GM19193 (cell line): ENCODE measurements around the gene KLHL41.

Source experiments
- POLR2A ChIP-seq: IDR thresholded peaks from 4 replicates; pipeline ENCODE4 v1.6.1; 2011; ENCODE audit not compliant: insufficient read depth, insufficient read length; ENCODE audit errors: extremely low read depth

Gene KLHL41

GRCh38 chr2:169509298-169509885 is at the start of gene KLHL41:
KLHL41 (plus strand) TSS chr2:169509702; CDS start chr2:169509779, 77 bp downstream.
- no peak for TF ChIP-seq POLR2A

GRCh38 chr2:169461143-169461542 is 48.4 kb upstream of the KLHL41 start:
- TF ChIP-seq POLR2A: no peak

GRCh38 chr2:169462896-169463695 is 46.4 kb upstream of the KLHL41 start:
- no peak for TF ChIP-seq POLR2A

GRCh38 chr2:169464466-169464865 is 45.0 kb upstream of the KLHL41 start:
- TF ChIP-seq POLR2A: no peak

GRCh38 chr2:169464882-169465281 is 44.6 kb upstream of the KLHL41 start:
- no peak for TF ChIP-seq POLR2A

GRCh38 chr2:169468841-169469240 is 40.7 kb upstream of the KLHL41 start:
- TF ChIP-seq POLR2A: no peak

- TF ChIP-seq POLR2A: no peak
These were observed 39.4 kb upstream of the KLHL41 start for GRCh38 chr2:169469952-169470572.

- TF ChIP-seq POLR2A: no peak
These were observed 37.3 kb upstream of the KLHL41 start for GRCh38 chr2:169472249-169472648.

GRCh38 chr2:169476459-169476858 is 33.0 kb upstream of the KLHL41 start:
- no peak for TF ChIP-seq POLR2A

- no peak for TF ChIP-seq POLR2A
These were observed 31.2 kb upstream of the KLHL41 start for GRCh38 chr2:169478339-169478738.

GRCh38 chr2:169478745-169479256 is 30.7 kb upstream of the KLHL41 start:
- no peak for TF ChIP-seq POLR2A

GRCh38 chr2:169479257-169480078 is 30.0 kb upstream of the KLHL41 start, which contains the start of gene BBS5:
BBS5 (plus strand) TSS chr2:169479494; CDS start chr2:169479554, 60 bp downstream.
- TF ChIP-seq POLR2A: peak; percentile 60

- TF ChIP-seq POLR2A: no peak
These were observed 29.4 kb upstream of the KLHL41 start for GRCh38 chr2:169480079-169480465.

GRCh38 chr2:169485650-169486138 is 23.8 kb upstream of the KLHL41 start:
- no peak for TF ChIP-seq POLR2A

- TF ChIP-seq POLR2A: no peak
These were observed 23.0 kb upstream of the KLHL41 start for GRCh38 chr2:169486487-169486886.

- no peak for TF ChIP-seq POLR2A
These were observed 18.7 kb upstream of the KLHL41 start for GRCh38 chr2:169490834-169491233.
